ENCODE results near the gene DDB1. TPM values are rescaled to one million over a fixed set of nuclear protein-coding genes. Genes with fewer than 3 reads are reported as not detected.

DDB1 gene
- polyA plus RNA-seq, 4 donors, result 160 to 225 (median 204) TPM

- DNase-seq (ENCODE audit: low read depth in 4 of 4, low spot score in 3 of 4), result no peak
Measured at GRCh38 chr11:61357233-61357893, 24.5 kb upstream of the DDB1 start.

DNA sequence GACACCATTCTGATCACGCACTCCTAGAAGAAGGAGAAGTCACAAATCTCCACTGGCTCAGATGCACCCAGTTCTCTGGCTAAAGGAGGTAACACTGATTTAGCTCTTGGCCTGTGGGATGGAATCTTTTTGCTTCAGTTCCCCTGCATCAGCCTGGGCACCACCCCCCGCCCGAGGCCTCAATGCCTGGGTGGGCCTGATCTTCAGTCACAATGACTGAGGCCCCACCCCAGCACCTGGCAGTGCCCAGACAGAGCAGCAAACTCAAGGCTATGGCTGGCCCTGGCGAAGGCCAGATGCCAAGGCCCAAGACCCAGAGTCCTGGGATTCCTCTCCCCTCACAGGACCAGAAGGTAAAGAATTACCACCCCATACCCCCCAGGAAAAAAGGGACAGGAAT, 23.8 kb upstream of the DDB1 start:
- no peak for DNase-seq (ENCODE audit: low read depth in 4 of 4, low spot score in 3 of 4)

GRCh38 chr11:61354208-61354607, 21.3 kb upstream of the DDB1 start:
- no peak for DNase-seq (ENCODE audit: low read depth in 4 of 4, low spot score in 3 of 4)

DNA sequence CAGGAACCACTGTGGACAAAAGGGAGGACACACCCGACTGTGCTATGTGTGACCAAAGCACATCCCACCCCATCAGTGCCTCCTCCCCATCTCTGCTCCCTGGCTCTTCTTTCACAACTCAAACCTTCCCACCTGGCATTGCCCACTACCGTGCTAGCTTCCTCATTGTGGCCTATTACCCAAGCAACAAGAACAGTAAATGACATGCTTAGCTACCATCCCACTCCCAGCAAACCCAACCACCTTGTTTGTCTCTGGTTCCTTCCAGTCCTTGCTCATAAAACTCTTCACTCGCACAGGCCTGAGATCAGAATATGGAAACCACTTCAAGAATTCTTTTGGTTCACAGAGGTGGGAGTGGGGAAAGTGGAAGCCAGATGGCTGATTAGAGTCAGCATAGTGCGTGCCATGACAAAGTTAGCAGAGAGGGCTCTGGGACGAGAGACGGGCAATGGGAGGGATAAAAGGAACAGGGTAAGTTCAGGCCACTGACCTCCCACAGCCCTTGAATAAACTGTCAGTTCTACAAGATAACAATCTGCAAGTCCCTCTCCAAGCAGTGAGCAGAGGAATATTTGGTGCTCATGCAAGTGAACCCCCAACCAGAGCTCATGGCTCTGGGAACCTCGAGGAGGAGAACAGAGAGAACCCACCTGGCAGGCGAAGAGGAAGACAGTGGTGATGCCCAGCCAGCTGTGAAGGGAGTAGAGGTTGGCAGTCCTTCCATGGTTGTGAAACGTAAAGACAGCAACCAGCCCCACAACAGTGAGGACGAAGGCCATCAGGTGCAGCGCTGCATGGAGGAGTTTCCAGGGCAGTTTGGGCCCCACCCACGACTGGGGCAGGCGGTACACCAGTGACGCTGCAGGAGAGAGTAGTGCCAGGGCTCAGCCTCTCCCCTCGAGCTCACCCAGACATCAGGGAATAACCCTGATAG, 20.5 kb upstream of the DDB1 start:
- DNase-seq (ENCODE audit: low read depth in 4 of 4, low spot score in 3 of 4), result no peak

DNA sequence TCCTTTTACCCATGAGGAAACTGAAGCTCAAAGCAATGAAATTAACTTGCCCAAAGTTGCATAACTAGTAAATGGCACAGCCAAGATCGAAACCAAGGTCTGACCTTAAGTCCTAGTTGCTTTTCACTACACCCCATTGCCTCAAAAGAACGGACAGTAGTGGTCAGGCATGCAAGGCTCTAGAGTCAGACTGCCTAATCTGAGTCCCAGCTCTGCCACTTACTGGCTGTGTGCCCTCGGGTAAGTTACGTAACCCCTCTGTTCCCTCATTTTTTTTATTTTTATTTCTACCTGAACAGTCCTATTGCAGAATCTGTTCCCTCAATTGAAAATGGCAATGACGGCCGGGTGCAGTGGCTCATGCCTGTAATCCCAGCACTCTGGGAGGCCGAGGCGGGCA, 19.1 kb upstream of the DDB1 start:
- no peak for DNase-seq (ENCODE audit: low read depth in 4 of 4, low spot score in 3 of 4)

DNA sequence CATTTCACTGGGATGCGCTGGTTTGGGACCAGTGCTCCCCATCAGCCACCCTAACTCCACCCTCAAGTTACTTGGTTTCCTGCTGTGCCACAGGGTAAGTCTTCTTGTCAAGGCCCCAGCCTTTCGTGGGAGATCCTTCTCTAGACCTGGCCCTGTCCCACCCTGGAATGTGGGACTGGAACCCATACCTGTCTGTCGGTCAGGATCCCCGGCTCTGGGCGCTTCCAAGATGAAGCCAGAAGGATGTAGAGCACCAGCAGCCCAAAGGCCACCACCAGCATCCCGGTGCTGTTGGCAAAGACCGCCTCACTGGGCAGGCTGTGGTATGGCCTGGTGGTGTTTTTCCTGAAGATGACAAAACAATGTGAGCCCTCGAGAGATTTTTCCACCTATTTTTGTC, 17.9 kb upstream of the DDB1 start:
- no peak for DNase-seq (ENCODE audit: low read depth in 4 of 4, low spot score in 3 of 4)

DNA sequence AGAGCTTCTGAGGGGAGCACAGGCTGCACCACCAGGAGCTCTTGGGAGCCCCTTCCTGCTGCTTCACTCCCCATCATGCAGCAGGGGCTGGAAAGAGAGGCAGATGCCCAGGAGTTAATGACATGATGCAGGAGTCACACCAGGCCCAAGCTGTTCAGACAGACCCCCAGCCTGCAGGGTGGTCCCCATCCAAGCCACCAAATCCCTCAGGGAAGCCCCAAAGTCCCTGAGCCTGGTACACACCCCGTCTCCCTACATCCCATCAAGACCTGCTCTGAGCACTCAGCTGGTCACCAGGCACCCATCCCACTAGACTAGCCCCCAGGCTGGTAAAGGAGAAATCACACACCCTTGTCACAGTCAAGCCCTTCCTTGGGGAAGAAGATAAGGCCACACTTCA, 17.4 kb upstream of the DDB1 start:
- DNase-seq (ENCODE audit: low read depth in 4 of 4, low spot score in 3 of 4), result no peak

DNA sequence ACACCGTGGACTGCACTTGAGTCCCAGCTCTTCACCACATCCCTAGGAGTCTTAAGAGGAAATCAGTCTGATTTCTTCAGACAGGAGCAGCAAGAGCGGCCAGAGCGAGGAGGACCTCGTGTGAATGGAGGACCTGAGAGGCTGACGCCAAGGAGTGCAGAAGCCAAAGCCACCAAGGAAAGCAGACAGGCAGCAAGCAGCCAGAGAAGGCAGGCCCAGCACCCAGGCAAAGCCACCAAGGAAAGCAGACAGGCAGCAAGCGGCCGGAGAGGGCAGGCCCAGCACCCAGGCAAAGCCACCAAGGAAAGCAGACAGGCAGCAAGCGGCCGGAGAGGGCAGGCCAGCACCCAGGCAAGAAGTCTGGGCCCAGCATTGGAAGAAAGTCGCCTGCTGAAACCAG, 17.0 kb upstream of the DDB1 start:
- DNase-seq (ENCODE audit: low read depth in 4 of 4, low spot score in 3 of 4), result no peak

DNA sequence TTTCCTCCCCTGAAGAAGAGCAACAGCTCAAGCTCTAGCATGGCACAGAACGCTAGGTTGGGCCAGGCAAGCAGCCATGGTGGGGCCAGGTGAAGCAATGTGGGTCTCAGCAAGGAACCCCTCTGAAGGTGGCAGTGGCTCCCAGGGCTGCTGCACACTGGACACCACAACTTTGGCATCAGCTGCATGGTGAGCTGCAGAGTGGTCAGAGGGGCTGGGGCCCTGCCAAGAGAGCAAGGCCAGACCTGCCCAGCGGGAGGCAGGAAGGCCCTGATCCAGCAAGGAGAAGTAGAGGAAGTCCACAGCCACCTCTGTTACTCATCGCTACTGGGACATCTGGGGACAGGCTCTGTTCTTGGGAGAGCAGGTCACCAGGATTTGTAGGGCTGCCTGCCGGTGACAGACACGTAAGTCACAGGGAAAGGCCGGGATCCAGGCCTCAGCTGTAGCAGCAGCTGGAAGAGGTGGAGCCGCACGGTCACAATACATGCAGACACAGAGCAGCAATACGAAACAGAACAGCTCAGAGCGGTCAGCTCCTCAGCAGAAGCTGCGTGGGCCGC, 16.4 kb upstream of the DDB1 start:
- DNase-seq (ENCODE audit: low read depth in 4 of 4, low spot score in 3 of 4), result no peak

DNA sequence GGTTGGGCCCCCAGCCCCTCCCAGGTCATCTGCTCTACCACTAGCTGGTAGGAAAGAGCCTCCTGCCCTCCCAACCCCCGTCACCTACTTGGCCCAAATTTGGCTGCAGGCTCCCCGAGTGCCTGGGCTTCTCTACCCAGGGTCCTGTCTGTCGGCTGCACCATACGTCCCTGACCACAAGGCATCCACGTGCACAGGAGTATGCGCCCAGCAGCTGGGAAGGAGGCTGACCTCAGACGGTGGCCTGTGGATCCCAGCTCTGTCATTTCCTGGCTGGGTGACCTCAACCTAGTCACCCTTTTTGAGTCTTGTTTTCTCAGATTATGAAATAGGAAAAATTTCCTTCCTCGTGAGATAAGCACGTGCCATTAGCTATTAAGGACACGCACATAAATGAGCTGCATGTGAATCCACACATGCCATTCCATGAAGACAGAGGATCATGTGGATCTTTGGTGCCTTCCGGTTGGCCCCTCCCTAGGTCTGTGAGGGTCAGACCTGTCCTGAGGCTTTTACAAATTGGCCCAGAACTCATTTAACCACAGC, 15.1 kb upstream of the DDB1 start:
- DNase-seq (ENCODE audit: low read depth in 4 of 4, low spot score in 3 of 4), result no peak

- DNase-seq (ENCODE audit: low read depth in 4 of 4, low spot score in 3 of 4), result no peak
Measured at GRCh38 chr11:61345954-61346843, 13.3 kb upstream of the DDB1 start.

DNA sequence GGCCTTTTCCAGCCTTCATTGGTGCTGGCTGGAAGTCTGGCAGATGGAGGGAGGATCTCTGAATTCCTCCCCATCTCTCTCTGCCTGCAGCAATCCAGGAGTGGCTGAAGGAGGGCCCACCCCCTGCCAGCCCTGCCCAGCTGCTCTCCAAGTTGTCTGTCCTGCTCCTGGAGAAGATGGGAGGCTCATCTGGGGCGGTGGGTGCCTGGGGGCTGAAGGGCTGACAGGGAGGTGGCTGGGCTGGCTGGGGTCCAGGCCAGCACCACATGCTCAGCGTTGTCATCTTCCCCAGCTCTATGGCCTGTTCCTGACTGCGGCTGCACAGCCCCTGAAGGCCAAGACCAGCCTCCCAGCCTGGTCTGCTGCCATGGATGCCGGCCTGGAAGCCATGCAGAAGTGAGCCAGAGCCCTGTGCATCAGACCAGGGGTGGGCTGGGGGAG, 12.3 kb upstream of the DDB1 start:
- DNase-seq (ENCODE audit: low read depth in 4 of 4, low spot score in 3 of 4), result no peak

- DNase-seq (ENCODE audit: low read depth in 4 of 4, low spot score in 3 of 4), result no peak
Measured at GRCh38 chr11:61343792-61344745, 11.2 kb upstream of the DDB1 start.

GRCh38 chr11:61342207-61342803, 9.4 kb upstream of the DDB1 start:
- no peak for DNase-seq (ENCODE audit: low read depth in 4 of 4, low spot score in 3 of 4)

DNA sequence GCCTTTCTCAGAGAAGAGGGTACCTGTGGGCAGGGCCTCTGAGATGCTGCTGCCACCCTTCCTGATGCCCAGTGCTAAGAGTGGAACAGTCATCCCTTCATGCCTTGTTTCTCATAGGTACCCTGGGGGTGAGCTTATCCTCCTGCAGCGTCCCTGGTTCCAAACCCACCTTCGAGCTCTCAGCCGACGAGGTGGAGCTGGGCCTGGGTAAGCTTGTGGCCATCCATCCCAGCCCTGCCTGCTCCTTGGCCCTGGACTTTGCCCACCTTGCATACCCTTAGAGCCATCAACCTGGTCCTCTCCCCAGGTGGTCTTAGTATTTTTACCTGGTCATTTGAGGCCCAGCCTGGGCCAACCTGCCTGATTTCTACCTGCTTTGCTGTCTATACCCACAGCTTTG, 8.8 kb upstream of the DDB1 start:
- DNase-seq (ENCODE audit: low read depth in 4 of 4, low spot score in 3 of 4), result no peak

GRCh38 chr11:61340979-61341378, 8.1 kb upstream of the DDB1 start:
- DNase-seq (ENCODE audit: low read depth in 4 of 4, low spot score in 3 of 4), result no peak

- DNase-seq (ENCODE audit: low read depth in 4 of 4, low spot score in 3 of 4), result no peak
Measured at GRCh38 chr11:61339490-61339878, 6.6 kb upstream of the DDB1 start.

- no peak for DNase-seq (ENCODE audit: low read depth in 4 of 4, low spot score in 3 of 4)
Measured at GRCh38 chr11:61338783-61339489, 6.0 kb upstream of the DDB1 start.

Measured in left renal pelvis (tissue), 4 donors.